Astrocyte (in vitro differentiated cells and primary cell): ENCODE measurements around the gene CYGB.

ENCODE experiments used
- EZH2 ChIP-seq: IDR thresholded peaks from 2 replicates; pipeline ENCODE4 v1.6.1; 2012; ENCODE audit warnings: mild to moderate bottlenecking, low read length, inconsistent platforms; ENCODE audit not compliant: insufficient read depth
- TF ChIP-seq, protein P1 (sequence below): IDR thresholded peaks from 2 replicates; pipeline ENCODE4 v1.5.1; 2011; ENCODE audit warnings: low read depth, mild to moderate bottlenecking, inconsistent platforms, low read length, moderate library complexity; ENCODE audit not compliant: insufficient read depth

DNA sequence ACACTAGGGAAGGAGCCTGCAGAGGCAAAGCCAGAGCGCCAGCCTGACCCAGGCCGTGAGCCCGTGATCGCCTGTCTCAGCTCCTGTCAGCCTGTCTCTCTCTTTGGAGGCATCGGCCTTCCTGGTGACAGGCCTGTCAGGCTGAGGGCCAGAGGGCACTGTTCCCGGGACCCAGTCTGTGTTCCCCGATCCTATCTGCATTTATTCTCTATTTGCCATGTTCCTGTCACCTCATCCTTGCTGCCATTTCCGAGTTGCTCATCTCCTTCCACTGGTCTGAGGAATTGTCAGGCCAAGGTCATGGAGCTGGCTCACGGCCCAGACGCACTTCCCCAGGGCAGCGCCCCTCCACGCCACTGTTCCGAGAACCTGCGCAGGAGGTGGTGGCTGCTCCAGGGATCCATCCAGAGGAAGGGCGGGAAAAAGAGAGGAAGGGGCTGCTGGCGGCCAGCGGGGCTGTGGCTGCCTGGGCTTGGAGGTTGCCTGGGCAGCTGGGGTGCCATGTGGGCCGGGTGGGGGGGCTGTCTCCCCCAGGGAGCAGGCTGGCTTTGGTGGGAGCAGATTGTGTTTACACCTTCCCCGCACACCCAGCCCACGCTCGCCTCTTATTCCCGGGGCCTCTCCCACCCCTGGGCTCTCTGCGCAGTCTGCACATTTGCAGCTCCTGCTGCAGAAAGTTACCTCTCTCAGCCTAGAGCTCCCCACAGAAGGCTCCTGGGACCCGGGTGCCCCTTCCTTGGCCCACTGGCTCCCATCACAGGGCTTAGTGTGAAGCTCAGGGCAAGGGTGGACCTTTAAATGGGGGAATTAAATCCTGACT is 7.2 kb upstream of the CYGB start:
- TF ChIP-seq EZH2: no peak
- TF ChIP-seq, protein P1, sequence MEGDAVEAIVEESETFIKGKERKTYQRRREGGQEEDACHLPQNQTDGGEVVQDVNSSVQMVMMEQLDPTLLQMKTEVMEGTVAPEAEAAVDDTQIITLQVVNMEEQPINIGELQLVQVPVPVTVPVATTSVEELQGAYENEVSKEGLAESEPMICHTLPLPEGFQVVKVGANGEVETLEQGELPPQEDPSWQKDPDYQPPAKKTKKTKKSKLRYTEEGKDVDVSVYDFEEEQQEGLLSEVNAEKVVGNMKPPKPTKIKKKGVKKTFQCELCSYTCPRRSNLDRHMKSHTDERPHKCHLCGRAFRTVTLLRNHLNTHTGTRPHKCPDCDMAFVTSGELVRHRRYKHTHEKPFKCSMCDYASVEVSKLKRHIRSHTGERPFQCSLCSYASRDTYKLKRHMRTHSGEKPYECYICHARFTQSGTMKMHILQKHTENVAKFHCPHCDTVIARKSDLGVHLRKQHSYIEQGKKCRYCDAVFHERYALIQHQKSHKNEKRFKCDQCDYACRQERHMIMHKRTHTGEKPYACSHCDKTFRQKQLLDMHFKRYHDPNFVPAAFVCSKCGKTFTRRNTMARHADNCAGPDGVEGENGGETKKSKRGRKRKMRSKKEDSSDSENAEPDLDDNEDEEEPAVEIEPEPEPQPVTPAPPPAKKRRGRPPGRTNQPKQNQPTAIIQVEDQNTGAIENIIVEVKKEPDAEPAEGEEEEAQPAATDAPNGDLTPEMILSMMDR: no peak
